ENCODE measurements around the gene TENM4.

Gene TENM4

DNA sequence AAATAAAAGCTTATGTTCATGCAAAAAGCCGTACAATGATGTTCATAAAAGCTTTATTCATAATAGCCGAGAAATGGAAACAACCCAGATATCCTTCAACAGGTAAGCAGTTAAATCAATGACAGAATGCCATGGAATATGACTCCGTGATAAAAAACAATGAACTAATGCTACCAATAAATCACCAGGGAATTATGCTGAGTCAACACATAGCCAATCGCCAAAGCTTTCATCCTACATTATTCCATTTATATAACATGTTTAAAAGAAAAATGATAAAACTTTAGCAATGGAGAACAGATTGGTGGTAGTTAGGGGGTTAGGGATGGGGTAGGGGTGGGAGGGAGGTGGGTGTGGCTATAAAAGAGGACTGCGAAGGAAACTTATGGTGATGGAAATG is 356.4 kb downstream of the TENM4 start:
- no peak for DNase-seq (ENCODE audit: low read depth)

DNA sequence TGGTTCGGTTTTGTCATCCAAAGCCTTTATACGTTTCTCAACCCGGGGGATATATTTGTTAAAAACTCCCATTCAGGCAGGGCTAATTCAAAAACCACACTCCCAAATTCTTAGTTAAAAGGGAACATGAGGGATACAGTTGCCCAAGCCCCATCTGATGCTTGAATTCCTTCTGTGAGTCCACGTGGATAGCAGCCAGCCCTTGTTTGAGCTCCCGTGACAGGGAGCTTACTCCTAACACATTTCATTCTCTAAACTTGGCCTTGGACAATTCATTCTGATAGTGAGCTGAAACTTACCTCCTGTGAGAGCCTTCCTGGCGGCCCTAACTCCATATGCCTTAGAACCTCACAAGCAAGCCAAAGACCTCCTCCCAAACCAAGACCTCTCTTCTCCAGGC is 357.5 kb downstream of the TENM4 start:
- no peak for DNase-seq (ENCODE audit: low read depth)

DNA sequence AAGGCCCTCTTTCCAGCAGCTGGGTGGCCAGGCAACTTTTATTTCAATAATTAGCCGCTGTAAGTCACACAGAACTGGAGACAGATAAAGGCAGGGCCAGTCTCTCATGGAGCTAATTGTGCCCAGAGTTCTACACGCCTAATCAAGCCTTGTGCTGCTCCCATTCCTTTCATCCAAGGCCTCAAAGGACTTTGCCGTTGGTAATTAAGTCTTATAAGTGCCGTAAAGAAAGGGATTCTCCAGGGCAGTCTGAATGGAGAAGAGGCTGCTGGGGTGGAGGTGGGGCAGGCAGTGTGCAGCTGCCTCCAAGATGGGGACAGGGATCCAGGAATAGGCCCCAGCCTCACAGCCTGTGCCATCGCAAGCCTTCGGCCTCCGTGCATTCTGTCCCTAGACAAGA is 357.9 kb downstream of the TENM4 start:
- DNase-seq (ENCODE audit: low read depth): no peak

DNA sequence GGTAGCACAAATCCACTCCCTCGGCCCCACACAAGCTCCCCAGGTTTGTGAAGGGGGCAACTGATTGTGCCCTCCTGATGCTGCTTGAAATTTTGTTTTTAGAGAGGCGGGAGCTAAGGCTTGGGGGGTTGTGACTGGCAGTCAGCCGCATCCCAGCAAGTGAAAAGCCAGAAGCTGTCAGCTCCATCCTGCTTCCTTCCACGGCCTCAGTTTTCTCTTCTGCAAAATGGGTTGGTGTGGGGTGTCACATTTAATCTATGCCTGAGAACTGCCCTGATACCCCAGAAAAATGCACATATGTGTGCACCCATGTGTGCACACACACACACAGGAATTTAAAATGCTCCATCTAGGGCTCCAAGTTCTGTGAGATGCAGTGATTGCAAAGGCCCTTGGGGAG is 358.6 kb downstream of the TENM4 start:
- DNase-seq (ENCODE audit: low read depth): no peak

DNA sequence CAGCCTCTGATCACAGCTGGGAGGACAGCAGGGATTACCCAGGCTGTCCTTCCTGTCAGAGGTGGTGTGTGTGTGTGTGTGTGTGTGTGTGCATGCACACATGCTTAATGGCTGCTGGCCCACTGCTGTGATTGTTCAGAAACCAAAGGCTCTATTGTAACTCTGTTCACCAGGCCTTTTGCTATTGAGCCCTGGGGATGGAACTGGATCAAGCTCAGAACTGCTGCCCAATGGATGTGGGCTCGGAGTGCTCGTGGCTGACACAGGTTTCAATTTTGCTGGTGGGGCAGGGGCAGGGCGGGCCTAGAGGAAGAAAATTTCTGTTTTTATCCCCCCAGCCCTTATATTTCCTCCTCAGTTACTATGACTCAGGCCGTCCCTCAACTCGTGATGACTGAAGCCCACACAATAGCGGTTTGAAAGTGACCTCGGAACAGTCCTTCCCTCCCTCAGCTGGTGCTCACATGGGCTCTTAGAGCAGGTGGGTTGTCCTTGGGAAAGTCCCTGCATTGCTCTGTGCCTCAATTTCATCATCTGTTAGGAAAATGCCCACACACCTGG is 359.3 kb downstream of the TENM4 start:
- no peak for DNase-seq (ENCODE audit: low read depth)

DNA sequence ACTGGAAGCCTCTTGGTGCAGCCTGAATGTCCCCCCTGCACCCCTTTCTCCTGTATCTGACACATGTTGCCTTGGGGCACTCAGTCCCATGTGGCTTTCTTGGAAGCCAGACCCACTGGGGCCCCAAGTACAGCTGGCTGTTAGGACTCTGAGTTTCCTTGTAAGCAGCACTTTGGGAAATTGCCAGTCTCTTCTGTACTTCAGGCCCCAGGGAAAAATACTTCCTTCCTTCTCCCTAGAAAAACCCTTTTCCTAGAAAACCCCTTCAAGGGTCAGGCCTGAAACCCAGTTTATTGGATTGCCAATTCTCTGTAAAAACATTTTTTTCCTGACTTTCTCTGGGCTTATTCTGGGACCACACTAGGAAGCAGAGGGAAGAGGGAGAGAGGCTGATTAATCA is 360.3 kb downstream of the TENM4 start:
- DNase-seq (ENCODE audit: low read depth): no peak

DNA sequence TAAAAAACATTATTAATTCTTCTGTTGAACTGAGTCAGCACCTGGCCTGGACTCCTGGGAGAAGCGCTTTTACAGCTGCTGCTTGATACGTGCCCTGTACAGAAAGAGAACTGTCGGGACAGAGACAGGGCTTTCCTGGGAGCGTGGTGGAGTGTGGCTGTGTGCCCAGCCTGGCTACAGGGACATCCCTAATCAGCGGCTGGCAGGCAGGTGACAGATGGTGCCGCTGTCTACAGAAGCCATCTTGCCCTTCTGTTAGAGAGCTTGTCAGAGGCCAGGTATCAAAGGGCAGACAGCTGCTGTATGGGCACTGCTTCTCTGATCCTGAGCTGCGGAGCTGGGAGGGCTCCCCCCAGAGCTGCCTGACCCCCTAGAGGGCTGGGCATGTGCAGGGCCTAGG is 361.8 kb downstream of the TENM4 start:
- DNase-seq (ENCODE audit: low read depth): no peak

DNA sequence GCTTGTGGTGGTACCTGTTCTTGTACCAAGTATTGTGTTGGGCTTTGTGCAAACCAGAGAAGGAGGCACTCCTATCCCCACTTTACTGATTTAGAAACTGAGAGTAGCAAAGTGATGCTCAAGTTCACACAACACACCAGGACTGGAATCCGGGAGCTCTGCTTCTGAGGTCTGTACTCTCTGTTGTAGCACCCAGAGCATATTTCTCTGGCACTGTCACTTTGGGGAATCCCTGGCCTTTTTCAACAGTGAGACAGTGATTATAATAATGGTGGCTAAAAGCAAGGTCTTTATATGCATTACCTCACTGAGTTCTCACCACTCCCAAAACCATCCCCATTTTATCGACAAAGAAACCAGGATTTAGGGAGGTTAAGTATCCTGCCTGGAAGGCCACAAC is 362.4 kb downstream of the TENM4 start:
- no peak for DNase-seq (ENCODE audit: low read depth)

DNA sequence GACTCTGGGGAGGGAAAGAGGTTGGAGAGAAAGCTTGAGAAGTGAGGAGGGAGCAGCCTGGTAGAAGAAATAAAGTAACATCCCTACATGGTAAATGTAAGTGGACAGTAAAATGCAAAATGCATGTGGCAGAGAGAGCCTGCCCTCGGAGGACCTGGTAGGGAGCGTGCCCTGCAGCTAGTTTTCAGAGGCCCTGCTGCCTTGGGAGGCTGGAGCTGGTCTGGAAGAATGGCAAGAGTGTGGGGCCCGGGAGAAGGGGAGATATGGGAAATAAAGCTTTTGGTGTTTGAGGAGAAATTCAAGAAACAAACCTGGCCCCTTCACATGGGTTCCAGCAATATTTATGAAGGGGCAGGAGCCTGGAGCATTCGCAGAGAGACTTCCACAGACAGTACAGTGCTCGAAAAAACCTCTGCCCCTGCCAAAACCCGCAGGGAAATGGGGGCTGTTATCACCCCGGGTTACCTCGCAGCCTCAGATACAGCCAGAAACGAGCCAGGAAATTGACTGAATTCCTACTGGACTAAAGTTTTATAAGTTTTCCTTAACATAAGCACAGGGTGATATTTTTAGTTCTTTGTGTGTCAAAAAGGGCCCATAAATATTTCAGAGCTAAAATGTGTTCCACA is 363.0 kb downstream of the TENM4 start:
- DNase-seq (ENCODE audit: low read depth): no peak

DNA sequence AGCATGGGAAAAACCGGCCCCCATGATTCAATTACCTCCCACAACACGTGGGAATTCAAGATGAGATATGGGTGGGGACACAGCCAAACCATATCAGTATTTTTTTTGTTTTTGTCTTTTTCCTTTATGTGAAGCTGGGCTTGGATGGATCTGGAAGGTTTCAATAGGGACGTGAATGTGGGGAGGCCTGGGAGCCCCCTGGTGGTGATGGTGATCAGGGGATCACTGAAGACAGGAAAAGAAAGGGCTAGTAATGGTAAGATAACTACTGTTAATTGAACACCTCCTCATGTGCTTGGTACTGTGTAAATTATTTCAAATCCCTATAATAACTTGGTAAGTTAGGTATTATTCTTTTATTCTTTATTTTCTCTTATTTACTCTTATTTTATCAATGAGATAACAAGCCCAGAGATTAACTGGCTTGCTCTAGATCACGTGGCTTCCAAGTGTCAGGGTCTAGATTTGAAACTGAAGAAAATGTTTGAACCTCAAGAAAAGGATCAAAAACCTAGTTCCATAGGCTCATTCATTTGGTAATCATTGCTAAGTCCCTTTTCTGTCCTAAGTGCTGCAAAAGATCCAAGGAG is 364.2 kb downstream of the TENM4 start:
- DNase-seq (ENCODE audit: low read depth): no peak

DNA sequence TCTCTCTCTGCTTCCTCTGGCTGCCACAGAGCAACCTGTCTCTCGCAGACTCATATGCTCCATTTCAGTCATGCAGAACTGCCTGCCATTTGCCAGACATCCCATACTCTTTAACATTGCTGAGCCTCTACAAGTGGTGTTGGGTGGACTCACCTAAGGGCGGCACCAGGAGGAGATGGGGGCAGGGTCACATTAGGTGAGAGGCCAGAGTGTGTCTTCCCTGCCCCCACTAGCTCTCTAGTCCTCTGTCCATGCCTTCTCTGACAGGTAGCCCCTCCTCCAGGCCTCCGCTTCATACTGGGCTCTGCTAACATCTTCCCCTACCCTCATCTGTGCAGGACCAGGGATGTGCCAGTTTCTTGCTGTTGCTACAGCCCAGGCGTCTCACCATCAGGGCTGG is 366.3 kb downstream of the TENM4 start:
- DNase-seq (ENCODE audit: low read depth): no peak

DNA sequence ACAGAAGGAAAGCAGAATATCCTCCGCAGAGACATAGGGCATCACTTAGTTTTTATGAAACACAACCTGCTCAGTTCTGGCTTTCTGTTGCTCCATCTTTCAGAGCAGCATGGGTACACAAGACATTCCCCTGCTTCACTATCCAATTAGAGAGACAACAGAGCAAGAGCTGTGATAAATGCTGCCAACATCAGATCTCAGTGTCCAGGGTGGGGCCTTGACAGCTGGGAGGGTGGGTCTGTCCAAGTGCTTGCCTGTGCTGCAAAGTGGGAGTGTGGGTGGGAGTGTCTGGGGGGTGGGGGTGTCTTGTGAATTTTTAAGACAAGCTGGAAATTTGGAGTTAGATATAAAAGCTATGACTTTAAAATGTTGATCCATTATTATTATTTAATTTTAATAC is 369.6 kb downstream of the TENM4 start:
- DNase-seq (ENCODE audit: low read depth): no peak

DNA sequence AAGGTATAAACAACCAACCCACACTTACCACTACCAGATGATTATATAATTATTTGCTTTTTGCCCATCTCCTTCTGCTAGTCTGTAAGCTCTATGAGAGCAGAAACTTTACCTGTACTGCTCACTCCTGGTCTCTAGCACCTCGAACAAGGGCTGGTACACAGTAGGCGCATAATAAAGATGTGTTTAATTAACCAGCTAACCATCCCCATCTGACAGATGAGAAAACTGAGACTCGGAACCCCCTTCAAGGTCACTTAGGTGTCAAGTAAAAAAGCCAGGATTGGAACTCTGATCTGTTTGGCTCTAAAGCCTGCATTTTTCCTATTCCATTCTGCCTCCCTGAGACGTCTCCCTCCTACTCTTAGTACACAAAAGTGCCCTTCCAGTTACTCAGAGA is 370.3 kb downstream of the TENM4 start:
- no peak for DNase-seq (ENCODE audit: low read depth)

DNA sequence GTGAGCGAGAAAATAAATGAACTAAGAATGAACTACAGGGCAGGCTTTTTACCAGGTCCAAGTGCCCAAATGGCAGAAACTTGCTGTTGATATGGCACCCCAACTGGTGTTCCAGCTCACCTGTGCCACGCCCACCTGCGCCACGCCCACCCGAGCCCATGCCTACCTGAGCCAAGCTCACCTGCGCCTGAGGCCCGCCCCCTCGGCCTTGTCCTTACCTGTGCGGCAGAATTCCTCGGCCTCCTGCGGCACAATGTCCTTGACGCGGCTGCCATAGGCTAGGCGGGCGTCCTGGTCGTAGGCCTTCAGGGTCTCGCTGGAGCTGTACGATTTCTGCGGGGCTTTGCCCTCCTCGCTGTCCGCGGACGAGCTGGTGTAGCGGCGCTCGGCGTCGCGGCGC is 371.3 kb downstream of the TENM4 start:
- no peak for DNase-seq (ENCODE audit: low read depth)

DNA sequence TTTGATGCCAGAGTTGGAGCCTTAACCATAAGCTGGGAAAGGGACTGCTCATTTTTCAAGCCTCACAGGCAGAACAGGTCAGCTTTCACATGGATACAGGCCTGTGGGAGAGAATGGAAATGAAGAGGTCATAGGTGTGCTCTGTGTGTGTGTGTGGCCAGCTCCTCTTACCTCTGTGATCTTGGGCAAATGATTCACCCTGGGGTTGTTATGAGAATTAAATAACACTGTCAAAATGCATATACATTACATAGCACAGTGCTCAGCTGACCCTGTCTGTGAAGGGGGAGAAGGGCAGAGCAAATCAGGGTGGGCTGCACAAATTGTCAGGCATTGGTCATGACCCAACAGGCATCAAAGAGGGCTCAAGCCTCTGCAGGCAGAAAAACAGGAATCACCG is 372.5 kb downstream of the TENM4 start:
- DNase-seq (ENCODE audit: low read depth): no peak

DNA sequence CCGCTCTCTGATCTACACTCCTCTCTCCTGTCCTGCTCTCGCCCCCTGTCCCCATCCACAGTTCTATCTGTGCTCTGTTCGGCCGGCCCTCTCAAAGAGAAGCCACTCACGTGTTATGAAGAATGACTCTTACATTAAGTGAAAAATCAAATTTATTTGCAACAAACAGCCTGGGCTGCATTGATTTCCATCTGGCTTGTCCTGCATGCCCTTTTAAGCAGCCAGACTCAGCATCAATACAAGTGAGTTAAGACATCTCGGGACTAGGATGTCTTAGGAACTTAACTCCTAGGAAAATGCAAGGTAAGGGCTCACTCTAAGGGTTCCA is 373.5 kb downstream of the TENM4 start:
- DNase-seq (ENCODE audit: low read depth): no peak

DNA sequence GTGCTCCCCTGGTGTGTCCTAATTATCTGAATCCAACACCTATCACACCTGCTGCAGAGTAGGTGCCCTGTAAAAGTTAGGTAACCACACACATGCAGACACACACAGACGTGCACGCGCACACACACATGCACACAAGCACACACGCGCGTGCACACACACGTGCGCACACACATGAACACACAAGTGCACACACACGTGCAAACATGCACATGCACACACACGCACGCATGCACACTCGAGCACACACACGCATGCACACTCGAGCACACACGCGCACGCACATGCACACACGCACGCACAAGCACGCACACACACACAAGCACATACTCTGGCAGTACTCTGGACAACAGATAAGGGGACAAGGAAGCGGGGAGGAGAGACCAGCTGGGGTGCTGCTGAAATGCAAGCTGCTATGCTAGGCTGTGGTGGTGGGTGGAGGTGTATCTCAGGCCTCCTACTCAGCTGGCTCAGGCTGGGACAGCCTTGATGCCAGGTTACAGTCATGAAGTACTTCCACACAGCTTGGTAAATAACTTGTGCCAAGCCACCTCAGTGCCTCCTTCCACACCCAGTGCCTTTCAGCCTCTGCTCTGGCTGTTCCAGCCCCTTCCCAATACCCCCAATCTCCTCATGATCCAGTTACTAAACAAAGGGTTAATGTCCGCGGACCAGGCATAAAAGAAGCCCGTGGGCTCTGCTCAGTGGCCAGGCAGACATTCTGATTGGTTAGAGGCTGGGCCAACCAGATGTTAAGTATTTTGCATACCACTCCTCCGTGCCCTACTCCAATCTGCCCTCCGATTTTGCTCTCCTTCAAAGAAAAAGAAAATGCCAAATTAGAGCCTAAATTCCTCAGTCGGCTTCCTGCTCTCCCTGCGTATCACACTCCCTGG is 374.1 kb downstream of the TENM4 start:
- DNase-seq (ENCODE audit: low read depth): no peak

DNA sequence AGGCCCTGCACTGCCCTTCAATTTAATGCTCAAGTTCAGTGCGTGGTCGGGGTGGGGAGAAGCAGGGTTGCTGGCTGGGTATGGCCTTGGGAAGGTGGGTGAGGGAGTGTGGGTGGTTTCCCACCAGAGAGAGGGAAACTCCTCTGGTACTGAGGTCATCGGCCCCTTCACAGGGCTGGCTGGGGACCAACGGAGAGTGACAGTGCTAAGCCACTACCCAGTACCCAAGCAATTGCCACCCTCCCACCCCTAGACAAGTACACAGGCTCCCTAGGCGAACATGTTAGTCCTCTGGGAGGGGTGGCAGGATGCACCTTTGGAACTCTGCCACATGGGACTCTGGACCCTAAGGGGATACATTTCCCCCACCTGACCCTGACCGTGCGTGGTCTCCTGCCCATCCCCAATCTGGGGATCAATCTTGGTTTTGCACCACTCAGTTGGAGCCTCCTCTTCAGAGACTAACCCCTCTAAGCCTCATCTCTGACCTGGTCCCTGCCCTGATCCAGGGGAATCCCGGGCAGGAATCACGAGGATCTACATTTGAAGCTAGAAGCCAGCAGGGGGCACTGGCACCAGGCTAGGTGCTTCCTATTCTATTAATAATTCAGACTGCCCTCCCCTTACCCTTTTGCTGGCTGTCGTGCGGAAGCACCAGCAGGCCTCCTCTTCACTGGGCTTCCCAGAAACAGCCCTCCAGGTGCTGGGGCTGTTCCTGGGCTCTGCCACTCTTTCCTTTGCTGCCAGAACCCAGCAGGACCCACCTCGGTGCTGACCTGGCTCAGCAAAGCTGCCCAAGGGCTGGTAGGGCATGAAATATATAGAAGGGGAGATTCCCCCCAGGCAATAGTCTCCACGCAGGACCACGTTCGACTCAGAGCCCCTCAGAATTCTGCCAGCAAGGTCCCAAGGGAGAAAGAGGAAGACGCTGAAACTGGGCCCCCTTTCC is 377.7 kb downstream of the TENM4 start:
- DNase-seq (ENCODE audit: low read depth): no peak

DNA sequence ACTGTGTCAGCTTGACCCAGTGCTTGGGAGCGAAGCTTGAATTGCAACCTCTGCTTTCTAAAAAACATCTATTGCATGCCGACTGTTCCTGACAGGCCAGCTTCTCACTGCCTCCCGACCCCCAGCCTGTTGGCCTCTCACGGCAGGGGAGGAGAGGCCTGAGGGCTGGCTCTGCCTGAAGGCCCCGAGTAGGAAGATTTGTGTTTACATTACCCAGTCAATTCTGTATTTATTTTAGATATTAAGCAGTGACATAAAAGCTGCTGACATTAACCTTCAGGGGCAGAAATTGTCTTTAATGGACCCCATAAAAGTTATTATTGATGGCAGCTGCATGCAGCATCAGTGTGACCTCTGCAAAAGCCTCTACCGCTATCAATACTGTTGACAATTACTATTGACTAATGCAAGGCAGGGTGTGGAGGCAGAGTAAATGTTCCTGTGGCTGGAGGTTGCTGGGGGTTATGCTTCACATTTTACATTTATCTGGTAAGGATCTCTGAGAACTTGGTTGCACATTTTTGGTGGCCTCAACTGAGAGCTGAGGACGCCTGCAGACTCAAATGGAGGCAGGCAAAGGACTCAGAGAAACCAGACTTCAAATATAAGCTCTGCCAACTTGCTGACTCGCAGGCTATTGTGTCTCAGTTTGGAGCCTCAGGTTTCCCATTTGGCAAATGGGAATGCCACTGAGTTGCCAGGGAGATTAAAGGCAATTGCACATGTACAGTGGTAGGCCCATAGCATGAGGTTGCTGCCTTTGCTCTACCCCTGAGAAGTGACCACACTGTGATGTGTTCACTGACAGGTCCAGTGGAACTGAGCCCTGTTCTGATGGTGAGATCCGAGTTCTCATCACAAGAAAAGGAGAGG is 380.5 kb downstream of the TENM4 start:
- no peak for DNase-seq (ENCODE audit: low read depth)

DNA sequence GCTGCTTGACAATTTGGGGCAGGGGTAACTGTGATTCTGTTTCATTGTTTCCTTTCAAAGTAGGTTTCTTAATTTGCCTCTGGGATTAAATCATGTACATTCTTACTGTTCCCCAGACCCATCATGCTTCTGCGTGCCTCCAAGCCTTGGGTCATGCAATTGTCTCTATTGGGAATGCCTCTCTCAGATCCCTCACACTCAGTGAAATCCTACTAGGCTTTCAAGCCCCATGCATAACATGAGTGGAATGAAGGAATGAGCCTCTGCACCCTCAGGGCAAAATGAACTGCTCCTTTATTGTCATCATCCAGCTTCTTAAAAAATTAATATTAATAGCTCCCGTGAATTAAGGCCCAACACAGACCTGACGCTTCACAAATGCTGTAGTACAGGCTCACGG is 381.7 kb downstream of the TENM4 start:
- no peak for DNase-seq (ENCODE audit: low read depth)
